ENCODE measurements around the gene SERGEF.

SERGEF gene

DNA sequence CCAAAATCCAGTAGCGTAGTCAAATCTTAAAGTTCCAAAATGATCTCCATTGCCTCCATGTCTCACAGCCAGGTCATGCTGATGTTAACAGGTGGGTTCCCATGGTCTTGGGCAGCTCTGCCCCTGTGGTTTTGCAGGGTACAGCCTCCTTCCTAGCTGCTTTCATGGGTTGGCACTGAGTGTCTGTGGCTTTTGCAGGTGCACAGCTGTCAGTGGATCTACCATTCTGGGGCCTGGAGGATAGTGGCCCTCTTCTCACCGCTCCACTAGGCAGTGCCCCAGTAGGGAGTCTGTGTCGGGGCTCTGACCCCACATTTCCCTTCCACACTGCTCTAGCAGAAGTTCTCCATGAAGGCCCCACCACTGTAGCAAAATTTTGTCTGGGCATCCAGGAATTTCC is 145.5 kb downstream of the SERGEF start:
- TF ChIP-seq, protein P1, sequence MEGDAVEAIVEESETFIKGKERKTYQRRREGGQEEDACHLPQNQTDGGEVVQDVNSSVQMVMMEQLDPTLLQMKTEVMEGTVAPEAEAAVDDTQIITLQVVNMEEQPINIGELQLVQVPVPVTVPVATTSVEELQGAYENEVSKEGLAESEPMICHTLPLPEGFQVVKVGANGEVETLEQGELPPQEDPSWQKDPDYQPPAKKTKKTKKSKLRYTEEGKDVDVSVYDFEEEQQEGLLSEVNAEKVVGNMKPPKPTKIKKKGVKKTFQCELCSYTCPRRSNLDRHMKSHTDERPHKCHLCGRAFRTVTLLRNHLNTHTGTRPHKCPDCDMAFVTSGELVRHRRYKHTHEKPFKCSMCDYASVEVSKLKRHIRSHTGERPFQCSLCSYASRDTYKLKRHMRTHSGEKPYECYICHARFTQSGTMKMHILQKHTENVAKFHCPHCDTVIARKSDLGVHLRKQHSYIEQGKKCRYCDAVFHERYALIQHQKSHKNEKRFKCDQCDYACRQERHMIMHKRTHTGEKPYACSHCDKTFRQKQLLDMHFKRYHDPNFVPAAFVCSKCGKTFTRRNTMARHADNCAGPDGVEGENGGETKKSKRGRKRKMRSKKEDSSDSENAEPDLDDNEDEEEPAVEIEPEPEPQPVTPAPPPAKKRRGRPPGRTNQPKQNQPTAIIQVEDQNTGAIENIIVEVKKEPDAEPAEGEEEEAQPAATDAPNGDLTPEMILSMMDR (IDR thresholded peaks at IDR 0.05; ENCODE audit: low read length), result no peak
- TF ChIP-seq EZH2 (optimal IDR thresholded peaks at IDR 0.05; ENCODE audit: low read depth, low read length), result no peak
- TF ChIP-seq EZH2phosphoT487 (IDR thresholded peaks at IDR 0.05; ENCODE audit: low read length), result no peak

DNA sequence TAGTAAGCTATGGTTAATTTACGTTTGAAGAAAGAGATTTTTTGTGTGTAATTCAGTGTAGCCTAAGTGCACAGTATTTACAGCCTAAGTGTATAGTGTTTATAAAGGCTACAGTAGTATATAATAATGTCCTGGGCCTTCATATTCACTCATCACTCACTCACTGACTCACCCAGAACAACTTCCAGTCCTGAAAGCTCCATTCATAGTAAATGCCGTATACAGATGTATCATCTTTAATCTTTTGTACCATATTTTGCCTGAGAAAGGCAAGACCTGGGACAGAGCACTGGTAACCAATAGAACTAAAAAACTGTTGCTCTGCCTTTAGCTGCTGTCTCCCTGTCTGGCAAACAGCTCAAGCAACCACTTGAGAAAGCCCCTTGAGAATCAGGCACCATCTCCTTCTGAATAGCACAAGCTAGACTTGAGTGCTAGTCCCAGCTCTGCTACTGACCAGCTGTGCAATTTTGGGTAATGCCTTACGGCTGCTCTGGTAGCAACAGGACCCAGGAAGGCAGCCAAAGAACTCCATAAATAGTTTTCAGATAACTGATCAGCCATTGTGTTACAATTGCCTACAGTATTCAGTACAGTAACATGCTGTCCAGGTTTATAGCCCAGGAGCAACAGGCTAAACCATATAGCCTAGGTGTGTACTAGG is 146.9 kb downstream of the SERGEF start:
- H4K20me1 ChIP-seq (ENCODE audit: insufficient read depth, low read length), result no peaks in the 10 kb centered on the region
- no peak overlapping the region for H2AFZ ChIP-seq (ENCODE audit: low read length)
- H3K36me3 ChIP-seq (replicated peaks; ENCODE audit: insufficient read depth, low read length), result no peaks in the 10 kb centered on the region
- no peaks in the 10 kb centered on the region for H3K79me2 ChIP-seq (ENCODE audit: low read length)
- H3K9me2 ChIP-seq (replicated peaks; ENCODE audit: insufficient read depth, low read length), result no peaks in the 10 kb centered on the region
- no peaks in the 10 kb centered on the region for H3K4me1 ChIP-seq (ENCODE audit: low read length)
- H3K9ac ChIP-seq (ENCODE audit: low read length), result no peak overlapping the region
- H3K27me3 ChIP-seq (replicated peaks; ENCODE audit: insufficient read depth, low read length), result no peaks in the 10 kb centered on the region
- H3K27ac ChIP-seq (ENCODE audit: low read length), result no peak overlapping the region
- TF ChIP-seq EZH2phosphoT487 (IDR thresholded peaks at IDR 0.05; ENCODE audit: low read length) (no peak), EZH2 (optimal IDR thresholded peaks at IDR 0.05; ENCODE audit: low read depth, low read length) (no peak)
- TF ChIP-seq, protein P1 (IDR thresholded peaks at IDR 0.05; ENCODE audit: low read length), result no peak
- no peaks in the 10 kb centered on the region for H3F3A ChIP-seq (ENCODE audit: insufficient read depth, low read length)
- H3K4me3 ChIP-seq (ENCODE audit: low read length), result no peak overlapping the region
- no peaks in the 10 kb centered on the region for H3K9me3 ChIP-seq (replicated peaks; ENCODE audit: insufficient read depth, low read length)
- DNase-seq, result no peak
- no peak overlapping the region for H3K4me2 ChIP-seq (ENCODE audit: low read depth, low read length)

More for the DNA sequence above, 145.5 kb downstream of the SERGEF start:
- no peak overlapping the region for H3K4me2 ChIP-seq (ENCODE audit: low read depth, low read length)
- no peak overlapping the region for H3K27ac ChIP-seq (ENCODE audit: low read length)
- no peaks in the 10 kb centered on the region for H3K79me2 ChIP-seq (ENCODE audit: low read length)
- H3K9me2 ChIP-seq (replicated peaks; ENCODE audit: insufficient read depth, low read length), result no peaks in the 10 kb centered on the region
- DNase-seq, result no peak
- H3K36me3 ChIP-seq (replicated peaks; ENCODE audit: insufficient read depth, low read length), result no peaks in the 10 kb centered on the region
- H3K9me3 ChIP-seq (replicated peaks; ENCODE audit: insufficient read depth, low read length), result no peaks in the 10 kb centered on the region
- H3K27me3 ChIP-seq (replicated peaks; ENCODE audit: insufficient read depth, low read length), result no peaks in the 10 kb centered on the region
- no peak overlapping the region for H3K9ac ChIP-seq (ENCODE audit: low read length)
- no peak overlapping the region for H2AFZ ChIP-seq (ENCODE audit: low read length)
- no peaks in the 10 kb centered on the region for H3K4me1 ChIP-seq (ENCODE audit: low read length)
- H3K4me3 ChIP-seq (ENCODE audit: low read length), result no peak overlapping the region
- no peaks in the 10 kb centered on the region for H4K20me1 ChIP-seq (ENCODE audit: insufficient read depth, low read length)
- H3F3A ChIP-seq (ENCODE audit: insufficient read depth, low read length), result no peaks in the 10 kb centered on the region

- Histone ChIP-seq H2AFZ (ENCODE audit: low read length) (no peak overlapping the region), H3K4me3 (ENCODE audit: low read length) (no peak overlapping the region), H3K79me2 (ENCODE audit: low read length) (no peaks in the 10 kb centered on the region), H3K9me3 (replicated peaks; ENCODE audit: insufficient read depth, low read length) (no peaks in the 10 kb centered on the region), H3K27me3 (replicated peaks; ENCODE audit: insufficient read depth, low read length) (no peaks in the 10 kb centered on the region), H3K9me2 (replicated peaks; ENCODE audit: insufficient read depth, low read length) (no peaks in the 10 kb centered on the region), H3K27ac (ENCODE audit: low read length) (no peak overlapping the region), H3K9ac (ENCODE audit: low read length) (no peak overlapping the region), H3K4me2 (ENCODE audit: low read depth, low read length) (no peak overlapping the region), H3F3A (ENCODE audit: insufficient read depth, low read length) (no peaks in the 10 kb centered on the region), H3K4me1 (ENCODE audit: low read length) (no peaks in the 10 kb centered on the region), H3K36me3 (replicated peaks; ENCODE audit: insufficient read depth, low read length) (no peaks in the 10 kb centered on the region), H4K20me1 (ENCODE audit: insufficient read depth, low read length) (no peaks in the 10 kb centered on the region)
- peak; percentile 29 for DNase-seq
- TF ChIP-seq, protein P1 (IDR thresholded peaks at IDR 0.05; ENCODE audit: low read length), result peak; percentile 75
- TF ChIP-seq EZH2phosphoT487 (IDR thresholded peaks at IDR 0.05; ENCODE audit: low read length), result no peak
Observed at GRCh38 chr11:17864478-17864941, 148.3 kb downstream of the SERGEF start.
